AG04450 (cell line): ENCODE results near the gene PRKG1. TPM values are rescaled to one million over a fixed set of nuclear protein-coding genes. Genes with fewer than 3 reads are reported as not detected.

Source experiments
- CTCF ChIA-PET: fragments of 300-600, 350-600 bp; formaldehyde crosslinking; extraction: SDS; loops from one replicate; lab custom pipeline; 2022; ENCODE audit warnings: antibody characterized with exemption, inconsistent platforms; lab: Charles Lee
- POLR2A ChIA-PET: fragments of 350-600 bp; formaldehyde crosslinking; extraction: SDS; loops from one replicate; lab custom pipeline; 2021; ENCODE audit warnings: antibody characterized with exemption, inconsistent platforms; lab: Yijun Ruan, JAX
- DNase-seq: peaks from one replicate; pipeline ENCODE4 v3.0.0-alpha.2; 2011; ENCODE audit warnings: low read depth, low spot score
- H3K27ac ChIP-seq: one replicate; pipeline ENCODE4 v1.5.1; 2012; ENCODE audit warnings: low read depth, low read length, control low read depth
- H3K27me3 ChIP-seq: one replicate; pipeline ENCODE4 v1.6.0; 2012; ENCODE audit warnings: low read length; ENCODE audit not compliant: control insufficient read depth, insufficient read depth
- H3K4me3 ChIP-seq: 2 replicates; pipeline ENCODE4 v1.5.1; 2011; ENCODE audit warnings: mild to moderate bottlenecking, low read depth, low read length, control low read depth
- H3K9me3 ChIP-seq: 2 replicates; pipeline ENCODE4 v1.5.1; 2012; ENCODE audit warnings: low read length; ENCODE audit not compliant: control insufficient read depth, insufficient read depth
- polyA plus RNA-seq: library from polyadenylated mRNA; depleted of rRNA; stranded (reverse); fragments of >200 nt; gene quantifications from 2 replicates; pipeline ENCODE4 v1.2.3, GENCODE V29; 2011
- TF ChIP-seq, protein P1 (sequence below): IDR thresholded peaks from 2 replicates; pipeline ENCODE4 v1.5.1; 2011; ENCODE audit warnings: low read depth, low read length, control low read depth, inconsistent platforms

Gene PRKG1
- polyA plus RNA-seq, 1 experiment = 19.0 TPM

DNA sequence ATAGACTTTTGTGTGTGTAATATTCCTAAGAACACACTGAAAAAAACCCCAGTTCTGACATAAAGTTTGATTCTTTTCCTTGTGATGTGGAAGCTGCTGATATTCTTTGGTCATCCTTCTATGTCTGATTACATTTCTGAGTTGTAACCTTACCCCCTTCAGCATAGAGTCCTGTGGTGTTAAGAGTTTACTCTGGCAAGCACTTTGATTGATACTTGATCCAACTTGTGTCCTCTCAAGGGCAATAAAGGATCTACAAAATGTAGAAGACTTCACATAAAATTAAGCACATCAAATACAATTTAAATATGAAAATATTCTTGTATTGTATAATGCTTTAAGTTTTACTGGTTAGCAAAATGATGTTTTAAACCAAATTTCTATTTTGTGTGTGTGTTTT lies 1018.1 kb downstream of the PRKG1 start:
- Histone ChIP-seq H3K27me3 (no peaks in the 10 kb centered on the region), H3K27ac (no peak overlapping the region), H3K4me3 (no peak overlapping the region), H3K9me3 (no peaks in the 10 kb centered on the region)
- TF ChIP-seq, protein P1, sequence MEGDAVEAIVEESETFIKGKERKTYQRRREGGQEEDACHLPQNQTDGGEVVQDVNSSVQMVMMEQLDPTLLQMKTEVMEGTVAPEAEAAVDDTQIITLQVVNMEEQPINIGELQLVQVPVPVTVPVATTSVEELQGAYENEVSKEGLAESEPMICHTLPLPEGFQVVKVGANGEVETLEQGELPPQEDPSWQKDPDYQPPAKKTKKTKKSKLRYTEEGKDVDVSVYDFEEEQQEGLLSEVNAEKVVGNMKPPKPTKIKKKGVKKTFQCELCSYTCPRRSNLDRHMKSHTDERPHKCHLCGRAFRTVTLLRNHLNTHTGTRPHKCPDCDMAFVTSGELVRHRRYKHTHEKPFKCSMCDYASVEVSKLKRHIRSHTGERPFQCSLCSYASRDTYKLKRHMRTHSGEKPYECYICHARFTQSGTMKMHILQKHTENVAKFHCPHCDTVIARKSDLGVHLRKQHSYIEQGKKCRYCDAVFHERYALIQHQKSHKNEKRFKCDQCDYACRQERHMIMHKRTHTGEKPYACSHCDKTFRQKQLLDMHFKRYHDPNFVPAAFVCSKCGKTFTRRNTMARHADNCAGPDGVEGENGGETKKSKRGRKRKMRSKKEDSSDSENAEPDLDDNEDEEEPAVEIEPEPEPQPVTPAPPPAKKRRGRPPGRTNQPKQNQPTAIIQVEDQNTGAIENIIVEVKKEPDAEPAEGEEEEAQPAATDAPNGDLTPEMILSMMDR = no peak
- DNase-seq = no peak
- POLR2A ChIA-PET = no interaction called here
- CTCF ChIA-PET = no interaction called here

DNA sequence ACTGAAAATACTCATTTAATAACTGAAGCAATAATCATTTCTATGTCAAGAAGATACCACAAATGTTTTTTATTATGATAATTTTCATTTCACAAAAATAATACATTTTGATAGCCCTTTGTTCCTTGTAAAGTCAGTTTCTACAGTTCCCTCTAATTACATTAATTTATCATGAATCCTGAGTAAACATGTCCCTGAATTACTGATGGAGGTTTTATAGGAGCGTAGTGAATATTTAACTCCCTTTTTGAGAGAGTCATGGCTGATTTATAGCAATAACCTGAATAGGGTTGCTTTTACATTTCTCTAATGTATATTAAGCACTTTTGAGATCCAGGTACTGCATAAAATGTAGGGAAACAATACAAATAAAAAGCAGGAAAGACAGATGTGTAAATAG lies 1023.8 kb downstream of the PRKG1 start:
- Histone ChIP-seq H3K27ac (no peak overlapping the region), H3K27me3 (no peaks in the 10 kb centered on the region), H3K9me3 (no peaks in the 10 kb centered on the region), H3K4me3 (no peak overlapping the region)
- POLR2A ChIA-PET = no interaction called here
- DNase-seq = no peak
- CTCF ChIA-PET = no interaction called here
- TF ChIP-seq, protein P1 = no peak

DNA sequence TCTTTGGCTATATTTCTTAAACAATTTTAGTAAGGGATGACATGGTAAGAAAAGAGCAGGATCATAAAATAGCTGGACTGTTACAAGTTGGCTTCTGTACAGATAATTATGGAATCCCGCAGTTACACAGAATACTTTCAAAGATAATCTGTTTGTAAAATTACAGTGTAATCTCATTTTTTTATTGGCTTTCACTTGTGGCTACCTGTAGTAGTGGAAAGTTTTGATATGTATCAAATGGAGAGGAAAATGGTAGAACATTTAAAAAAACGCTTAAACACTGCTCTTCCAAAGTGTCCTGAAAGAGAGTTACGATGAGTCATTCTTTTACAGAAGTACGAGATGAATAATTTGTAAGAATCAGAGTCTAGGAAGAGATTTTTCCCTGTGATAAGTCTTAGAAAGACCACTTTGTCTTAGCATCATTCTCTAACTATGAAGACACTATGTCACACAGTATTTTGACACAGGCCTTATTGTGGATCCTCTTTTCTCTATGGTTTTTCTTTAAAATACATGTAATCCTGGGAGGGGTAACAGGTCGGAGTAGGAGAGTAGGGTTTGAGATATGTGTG lies 1024.8 kb downstream of the PRKG1 start:
- H3K9me3 ChIP-seq = no peaks in the 10 kb centered on the region
- ChIA-PET CTCF (interaction anchor here (0.6 kb wide), 1 partner anchor 877 kb away, joined by 6 read pairs; no protein-coding TSS in a partner anchor), POLR2A (no interaction called here)
- H3K27ac ChIP-seq = no peak overlapping the region
- TF ChIP-seq, protein P1 = no peak
- H3K27me3 ChIP-seq = no peaks in the 10 kb centered on the region
- no peak for DNase-seq
- H3K4me3 ChIP-seq = no peak overlapping the region

DNA sequence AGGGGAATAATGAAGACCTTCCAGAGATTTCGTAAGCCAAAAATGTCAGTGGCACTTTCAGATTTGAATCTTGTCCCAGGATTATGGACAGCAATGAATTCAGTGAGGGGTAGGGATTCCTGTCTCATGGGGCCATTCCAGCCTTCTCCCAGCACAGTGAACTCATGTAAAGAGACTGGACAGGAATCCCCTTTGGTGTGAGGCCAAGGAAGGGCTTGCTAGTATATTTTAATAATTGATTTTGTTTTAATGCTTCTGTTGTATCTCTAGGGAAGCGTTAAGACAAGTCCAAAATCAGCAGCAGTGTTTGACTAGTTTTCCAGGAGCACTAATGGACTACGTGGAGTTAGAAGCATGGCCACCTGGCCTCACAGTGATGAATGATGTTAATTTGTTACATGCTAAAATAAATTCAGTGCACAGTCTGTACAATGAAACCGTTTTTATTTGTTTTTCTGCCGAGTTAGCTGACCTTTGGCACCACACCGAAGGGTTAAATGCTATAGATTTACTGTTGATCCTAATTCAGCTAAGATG lies 1025.8 kb downstream of the PRKG1 start:
- ChIA-PET POLR2A (no interaction called here), CTCF (no interaction called here)
- DNase-seq = no peak
- Histone ChIP-seq H3K4me3 (no peak overlapping the region), H3K9me3 (no peaks in the 10 kb centered on the region), H3K27ac (no peak overlapping the region), H3K27me3 (no peaks in the 10 kb centered on the region)
- TF ChIP-seq, protein P1 = no peak

DNA sequence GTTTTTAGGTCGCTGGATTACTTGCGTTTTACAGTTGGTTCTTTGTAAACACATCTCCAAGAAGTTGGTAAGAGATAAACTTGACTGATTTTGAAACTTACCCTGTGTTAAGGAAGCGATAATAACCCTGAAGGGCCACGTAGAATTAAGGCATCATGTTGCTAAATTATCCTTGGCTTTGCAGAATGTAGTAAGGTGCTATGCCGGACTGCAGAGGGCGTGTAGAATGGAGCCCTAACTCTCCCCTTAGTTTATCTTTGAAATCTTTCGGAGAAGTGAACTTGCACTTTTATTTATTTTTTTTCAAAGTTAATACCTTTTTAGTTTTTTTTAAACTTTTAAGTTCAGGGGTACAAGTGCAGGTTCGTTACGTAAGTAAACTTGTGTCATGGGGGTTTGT lies 1031.0 kb downstream of the PRKG1 start:
- Histone ChIP-seq H3K9me3 (no peaks in the 10 kb centered on the region; the same call in 1 of the 2 replicates), H3K27me3 (no peaks in the 10 kb centered on the region), H3K4me3 (no peak overlapping the region), H3K27ac (no peak overlapping the region)
- no peak for DNase-seq
- ChIA-PET POLR2A (no interaction called here), CTCF (no interaction called here)
- TF ChIP-seq, protein P1 = no peak
